Prostate gland (tissue), 2 donors: ENCODE measurements around the gene MYRF. TPM values are rescaled to one million over a fixed set of nuclear protein-coding genes. Genes with fewer than 3 reads are reported as not detected.

Source experiments
- DNase-seq: peaks from one replicate; pipeline ENCODE4 v3.0.0-alpha.2; 2019; ENCODE audit warnings: low spot score
- H3K27ac ChIP-seq, 2 donors: fragments of 200-600 bp; sonication (generic); 2 replicates each; pipeline ENCODE4 v1.5.1; 2017 to 2019
- H3K27me3 ChIP-seq: fragments of 200-600 bp; sonication (generic); replicated peaks from 2 replicates; pipeline ENCODE4 v1.5.1; 2019; ENCODE audit not compliant: insufficient read depth
- H3K36me3 ChIP-seq, 2 donors: fragments of 200-600 bp; sonication (generic); 1 replicate in 1 of 2; 2 replicates in 1 of 2; pipeline versions ENCODE4 v1.5.1 to v1.8.1; 2017 to 2019
- H3K4me1 ChIP-seq: fragments of 200-600 bp; sonication (generic); replicated peaks from 2 replicates; pipeline ENCODE4 v1.5.1; 2019
- H3K4me3 ChIP-seq, 2 donors: fragments of 200-600 bp; sonication (generic); 2 replicates each; pipeline ENCODE4 v1.5.1; 2017 to 2019
- H3K9me3 ChIP-seq: fragments of 200-600 bp; sonication (generic); 2 replicates; pipeline ENCODE4 v1.5.1; 2017
- POLR2A ChIP-seq: fragments of 450-650 bp; IDR thresholded peaks from one replicate; pipeline ENCODE4 v1.6.1; 2016; ENCODE audit warnings: antibody characterized with exemption, mild to moderate bottlenecking
- POLR2AphosphoS5 ChIP-seq: sonication (generic); formaldehyde crosslinking; IDR thresholded peaks from one replicate; pipeline ENCODE4 v1.6.1; 2017; ENCODE audit warnings: antibody characterized with exemption
- WGBS: methylation state at CpG from one replicate; pipeline ENCODE4 v1.1.5; 2018; 5-methylcytosine and 5-hydroxymethylcytosine counted together
- intact Hi-C: fragments of 100-400 bp; cut with DNase I; formaldehyde crosslinking; loops from one replicate; pipeline ENCODE4 v1.14.2; 2022
- total RNA-seq, 2 donors: library from RNA; depleted of rRNA; stranded (reverse); fragments of >200 nt; gene quantifications; one replicate each; pipeline ENCODE4 v1.1.0, GENCODE V29; 2016
- TF ChIP-seq, protein P1 (sequence below), 4 experiments: fragments of 200-600 bp in 2 of 4; fragments of 450-650 bp in 2 of 4; sonication (generic) in 2 of 4; IDR thresholded peaks; 1 replicate in 3 of 4; 2 replicates in 1 of 4; pipeline ENCODE4 v1.5.1; 2016 to 2019; ENCODE audit warnings: antibody characterized with exemption in 4 of 4, mild to moderate bottlenecking in 2 of 4, moderate library complexity in 2 of 4

The MYRF gene
- total RNA-seq, 2 donors from 2014 or later: 0.77 to 3.4 TPM

DNA sequence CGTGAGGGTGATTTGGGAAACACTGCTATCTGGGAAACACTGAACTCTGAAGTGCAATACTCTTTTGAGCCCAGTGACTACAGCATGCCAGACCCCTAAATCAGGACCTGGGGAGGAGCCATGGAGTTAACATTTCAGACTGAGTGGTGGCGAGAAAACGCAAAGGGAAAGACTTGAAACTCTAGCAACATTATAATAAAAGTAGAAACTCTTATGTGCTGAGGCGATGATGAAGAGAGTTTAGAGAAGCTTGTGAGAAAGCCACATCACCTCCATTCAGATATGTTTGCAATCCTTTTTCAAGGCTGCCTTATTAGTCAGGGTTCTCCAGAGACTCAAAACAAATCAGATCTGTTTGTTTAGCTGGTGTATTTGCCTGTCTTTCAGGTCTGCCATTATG is 42.1 kb downstream of the MYRF start:
- no peaks in the 10 kb centered on the region for H3K27me3 ChIP-seq
- H3K4me3 ChIP-seq: no peak overlapping the region
- no peak overlapping the region for H3K27ac ChIP-seq
- H3K4me1 ChIP-seq: peaks cover 16% of the 10 kb centered on the region
- intact Hi-C loops: no loop called here
- peaks cover 0 to 2% of the 10 kb centered on the region in 2 donors for H3K36me3 ChIP-seq
- 84% methylated on average over 4 of the region's 4 CpGs for WGBS
- no peak for DNase-seq
- no peaks in the 10 kb centered on the region for H3K9me3 ChIP-seq
- TF ChIP-seq, protein P1, sequence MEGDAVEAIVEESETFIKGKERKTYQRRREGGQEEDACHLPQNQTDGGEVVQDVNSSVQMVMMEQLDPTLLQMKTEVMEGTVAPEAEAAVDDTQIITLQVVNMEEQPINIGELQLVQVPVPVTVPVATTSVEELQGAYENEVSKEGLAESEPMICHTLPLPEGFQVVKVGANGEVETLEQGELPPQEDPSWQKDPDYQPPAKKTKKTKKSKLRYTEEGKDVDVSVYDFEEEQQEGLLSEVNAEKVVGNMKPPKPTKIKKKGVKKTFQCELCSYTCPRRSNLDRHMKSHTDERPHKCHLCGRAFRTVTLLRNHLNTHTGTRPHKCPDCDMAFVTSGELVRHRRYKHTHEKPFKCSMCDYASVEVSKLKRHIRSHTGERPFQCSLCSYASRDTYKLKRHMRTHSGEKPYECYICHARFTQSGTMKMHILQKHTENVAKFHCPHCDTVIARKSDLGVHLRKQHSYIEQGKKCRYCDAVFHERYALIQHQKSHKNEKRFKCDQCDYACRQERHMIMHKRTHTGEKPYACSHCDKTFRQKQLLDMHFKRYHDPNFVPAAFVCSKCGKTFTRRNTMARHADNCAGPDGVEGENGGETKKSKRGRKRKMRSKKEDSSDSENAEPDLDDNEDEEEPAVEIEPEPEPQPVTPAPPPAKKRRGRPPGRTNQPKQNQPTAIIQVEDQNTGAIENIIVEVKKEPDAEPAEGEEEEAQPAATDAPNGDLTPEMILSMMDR (IDR thresholded peaks at IDR 0.05): no peak
- no peak for TF ChIP-seq POLR2A

DNA sequence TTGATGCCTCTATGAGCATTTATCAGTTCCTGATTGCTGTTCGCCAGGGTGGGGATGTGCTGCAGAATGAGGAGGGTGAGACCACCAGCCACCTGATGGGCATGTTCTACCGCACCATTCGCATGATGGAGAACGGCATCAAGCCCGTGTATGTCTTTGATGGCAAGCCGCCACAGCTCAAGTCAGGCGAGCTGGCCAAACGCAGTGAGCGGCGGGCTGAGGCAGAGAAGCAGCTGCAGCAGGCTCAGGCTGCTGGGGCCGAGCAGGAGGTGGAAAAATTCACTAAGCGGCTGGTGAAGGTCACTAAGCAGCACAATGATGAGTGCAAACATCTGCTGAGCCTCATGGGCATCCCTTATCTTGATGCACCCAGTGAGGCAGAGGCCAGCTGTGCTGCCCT is 43.0 kb downstream of the MYRF start:
- intact Hi-C loops: loop anchor here (5.0 kb wide), 1 partner anchor 312 kb away; no protein-coding TSS in a partner anchor
- no peak for DNase-seq

GRCh38 chr11:61795876-61796526 is 43.6 kb downstream of the MYRF start:
- Histone ChIP-seq H3K36me3 (no peaks in the 10 kb centered on the region), H3K9me3 (no peaks in the 10 kb centered on the region), H3K27me3 (no peaks in the 10 kb centered on the region), H3K27ac (no peak overlapping the region), H3K4me3 (no peak overlapping the region), H3K4me1 (peaks cover 16% of the 10 kb centered on the region)
- WGBS: 90% methylated on average over 18 of the region's 18 CpGs
- no peak for DNase-seq
- TF ChIP-seq POLR2A (no peak), POLR2AphosphoS5 (no peak)
- TF ChIP-seq, protein P1 (IDR thresholded peaks at IDR 0.05): no peak
- intact Hi-C loops: loop anchor here (2.0 to 5.0 kb wide), 3 partner anchors 95 to 311 kb away; partner anchors contain the start of gene FADS3

More for the DNA sequence above, 43.0 kb downstream of the MYRF start:
- 87% methylated on average over 12 of the region's 12 CpGs for WGBS
- H3K27ac ChIP-seq: no peak overlapping the region
- no peak overlapping the region for H3K4me3 ChIP-seq
- peaks cover 16% of the 10 kb centered on the region for H3K4me1 ChIP-seq
- H3K27me3 ChIP-seq: no peaks in the 10 kb centered on the region
- no peaks in the 10 kb centered on the region for H3K9me3 ChIP-seq
- H3K36me3 ChIP-seq: no peaks in the 10 kb centered on the region
- TF ChIP-seq, protein P1 (IDR thresholded peaks at IDR 0.05): no peak
- no peak for TF ChIP-seq POLR2A
- TF ChIP-seq POLR2AphosphoS5: no peak

DNA sequence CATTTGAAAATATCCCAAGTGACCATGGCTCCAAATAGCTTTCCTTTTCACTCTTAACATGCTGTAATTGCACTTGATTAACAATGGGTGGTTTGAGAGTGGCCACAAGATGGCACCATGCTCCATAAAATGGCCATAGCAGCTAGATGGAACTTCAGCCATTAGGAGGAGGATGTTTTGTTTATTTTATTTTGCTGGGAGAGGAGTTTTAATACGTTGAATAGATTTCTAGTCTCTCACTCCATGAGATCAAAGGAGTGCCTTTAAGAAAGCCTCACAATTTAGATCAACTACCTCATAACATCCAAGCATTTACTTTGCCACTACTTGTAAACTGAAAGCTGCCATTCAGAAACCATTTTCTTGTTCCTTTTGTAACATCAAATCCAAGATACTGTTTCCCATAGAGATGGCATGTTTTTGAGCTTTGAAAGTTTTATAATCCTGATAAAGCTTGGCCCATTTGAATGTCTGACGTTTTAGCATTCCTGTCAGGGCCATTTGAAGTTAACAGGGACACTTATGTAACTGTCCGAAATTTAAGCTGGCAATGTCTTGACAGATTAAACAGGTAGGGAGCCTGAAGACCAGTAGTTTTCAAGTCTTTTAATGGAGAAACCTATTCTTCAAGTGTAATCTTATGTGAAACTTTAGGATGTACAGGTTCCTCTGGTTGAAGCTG is 45.0 kb downstream of the MYRF start:
- intact Hi-C loops: loop anchor here (2.0 to 5.0 kb wide), 3 partner anchors 93 to 310 kb away; partner anchors contain the start of gene FADS3
- peak overlapping the region; percentile 60 to 69 for H3K27ac ChIP-seq
- peaks cover 8% of the 10 kb centered on the region for H3K4me1 ChIP-seq
- H3K36me3 ChIP-seq: no peaks in the 10 kb centered on the region
- TF ChIP-seq POLR2AphosphoS5 (peak; percentile 80), POLR2A (no peak)
- TF ChIP-seq, protein P1 (IDR thresholded peaks at IDR 0.05): peak; percentile 35 to 95 (median 92)
- H3K4me3 ChIP-seq: no peak overlapping the region
- no peaks in the 10 kb centered on the region for H3K27me3 ChIP-seq
- peak; percentile 86 for DNase-seq
- 3% methylated on average over 3 of the region's 3 CpGs for WGBS
- H3K9me3 ChIP-seq: no peaks in the 10 kb centered on the region
